GM12873 (cell line): ENCODE measurements around the gene INS.

ENCODE experiments used
- TF ChIP-seq, protein P1 (sequence below): IDR thresholded peaks from 2 replicates; pipeline ENCODE4 v1.5.1; 2012; ENCODE audit warnings: low read depth, mild to moderate bottlenecking, moderate library complexity, low read length, control low read depth; ENCODE audit not compliant: insufficient read depth; ENCODE audit errors: missing control alignments

INS gene

DNA sequence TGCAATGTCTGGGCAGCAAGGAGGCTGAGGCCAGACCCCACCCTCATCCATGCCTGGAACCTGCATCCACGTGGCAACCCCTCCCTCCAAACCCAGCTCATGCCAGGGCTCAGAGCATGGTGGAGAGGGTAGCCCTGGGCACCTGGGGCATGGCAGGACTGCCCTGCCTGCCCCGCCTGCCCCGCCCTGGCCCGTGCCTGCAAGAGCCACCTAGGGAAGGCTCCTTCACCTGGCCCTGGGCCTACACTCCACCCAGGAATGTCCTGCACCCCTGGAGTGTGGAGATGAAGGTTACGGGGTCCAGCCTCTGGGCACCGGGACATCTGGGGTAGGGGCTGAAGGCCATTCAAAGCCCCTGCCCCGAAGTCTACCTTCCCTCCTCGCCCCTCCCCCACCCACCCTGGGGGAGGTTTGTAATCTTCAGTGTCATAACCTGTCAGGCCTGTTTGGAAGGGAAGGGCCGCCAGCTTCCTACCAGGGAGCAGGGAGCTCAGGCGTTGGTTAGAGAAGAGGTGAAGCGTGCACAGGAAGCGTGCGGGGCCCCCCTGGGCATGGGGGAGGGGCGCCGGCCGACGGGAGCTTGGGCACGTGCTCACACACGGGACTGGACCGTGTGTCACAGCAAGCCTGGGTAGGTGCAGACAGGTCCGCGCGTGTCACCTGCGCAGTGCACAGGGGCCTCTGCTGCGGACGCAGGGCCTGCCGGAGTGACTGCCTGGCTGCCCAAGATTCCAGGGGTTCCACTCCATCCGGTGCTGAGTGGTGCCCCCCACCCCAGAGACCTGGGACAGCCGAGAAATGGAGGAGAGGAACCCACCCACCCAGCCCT, 41.3 kb upstream of the INS start:
- TF ChIP-seq, protein P1, sequence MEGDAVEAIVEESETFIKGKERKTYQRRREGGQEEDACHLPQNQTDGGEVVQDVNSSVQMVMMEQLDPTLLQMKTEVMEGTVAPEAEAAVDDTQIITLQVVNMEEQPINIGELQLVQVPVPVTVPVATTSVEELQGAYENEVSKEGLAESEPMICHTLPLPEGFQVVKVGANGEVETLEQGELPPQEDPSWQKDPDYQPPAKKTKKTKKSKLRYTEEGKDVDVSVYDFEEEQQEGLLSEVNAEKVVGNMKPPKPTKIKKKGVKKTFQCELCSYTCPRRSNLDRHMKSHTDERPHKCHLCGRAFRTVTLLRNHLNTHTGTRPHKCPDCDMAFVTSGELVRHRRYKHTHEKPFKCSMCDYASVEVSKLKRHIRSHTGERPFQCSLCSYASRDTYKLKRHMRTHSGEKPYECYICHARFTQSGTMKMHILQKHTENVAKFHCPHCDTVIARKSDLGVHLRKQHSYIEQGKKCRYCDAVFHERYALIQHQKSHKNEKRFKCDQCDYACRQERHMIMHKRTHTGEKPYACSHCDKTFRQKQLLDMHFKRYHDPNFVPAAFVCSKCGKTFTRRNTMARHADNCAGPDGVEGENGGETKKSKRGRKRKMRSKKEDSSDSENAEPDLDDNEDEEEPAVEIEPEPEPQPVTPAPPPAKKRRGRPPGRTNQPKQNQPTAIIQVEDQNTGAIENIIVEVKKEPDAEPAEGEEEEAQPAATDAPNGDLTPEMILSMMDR, result no peak

DNA sequence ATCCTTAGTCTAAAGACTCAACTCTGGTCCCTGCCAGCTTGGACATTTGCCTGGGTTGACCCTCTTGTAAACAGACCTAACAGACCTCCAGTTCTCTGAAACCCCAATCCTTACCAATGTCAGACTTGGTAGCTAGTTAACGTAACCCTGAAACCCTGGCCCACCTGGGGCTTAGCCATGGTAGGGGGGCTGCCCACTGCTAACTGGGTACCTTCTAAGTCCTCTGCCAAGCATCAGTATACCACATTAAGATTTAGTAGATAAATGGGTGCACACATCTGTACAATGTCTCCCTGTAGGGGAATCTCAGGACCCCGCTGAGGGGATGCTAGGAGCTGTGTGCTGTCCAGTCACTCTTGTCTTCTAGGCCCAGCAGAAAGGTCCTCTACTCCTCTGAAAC, 40.5 kb upstream of the INS start:
- TF ChIP-seq, protein P1, result no peak

DNA sequence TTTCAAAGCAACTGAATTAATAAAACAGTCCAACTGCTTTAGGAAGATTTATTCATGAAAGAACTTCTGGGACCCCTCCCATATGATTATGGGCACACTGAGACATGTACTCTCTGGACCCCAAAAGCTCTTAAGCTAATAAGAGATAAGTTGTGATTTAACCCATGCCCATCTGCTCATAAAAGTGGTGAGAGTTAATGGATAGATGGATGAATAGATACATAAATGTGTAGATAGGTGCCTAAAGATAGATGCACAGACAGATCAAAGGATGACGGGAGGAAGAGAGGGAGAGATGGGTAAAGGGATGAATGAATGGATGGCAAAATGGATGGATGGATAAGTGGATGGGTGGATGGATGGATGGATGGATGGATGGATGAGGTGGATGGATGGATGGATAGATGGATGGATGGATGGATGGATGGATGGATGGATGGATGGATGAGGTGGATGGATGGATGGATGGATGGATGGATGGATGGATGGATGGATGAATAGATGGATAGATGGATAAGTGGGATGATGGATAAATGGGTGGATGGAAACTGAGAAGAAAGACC, 40.0 kb upstream of the INS start:
- TF ChIP-seq, protein P1, result no peak

DNA sequence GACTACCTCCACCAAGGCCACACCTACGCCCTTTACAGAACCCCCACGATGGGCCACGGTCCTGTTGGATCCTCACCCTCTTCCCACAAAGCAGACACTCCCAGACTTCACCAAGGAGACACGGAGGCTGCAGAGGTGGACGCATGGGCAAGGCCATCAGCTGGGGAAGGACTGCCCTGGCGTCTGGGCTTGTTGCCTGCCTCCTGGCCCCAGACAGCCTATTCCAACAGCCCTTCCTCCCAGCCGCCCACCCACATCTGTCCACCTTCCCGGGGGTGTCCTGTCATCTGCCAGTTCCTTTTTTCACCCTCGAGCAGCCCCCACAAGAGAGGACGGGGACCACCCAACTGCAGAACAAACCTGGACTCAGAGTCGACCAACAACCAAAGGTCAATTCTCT, 39.5 kb upstream of the INS start:
- TF ChIP-seq, protein P1, result no peak

DNA sequence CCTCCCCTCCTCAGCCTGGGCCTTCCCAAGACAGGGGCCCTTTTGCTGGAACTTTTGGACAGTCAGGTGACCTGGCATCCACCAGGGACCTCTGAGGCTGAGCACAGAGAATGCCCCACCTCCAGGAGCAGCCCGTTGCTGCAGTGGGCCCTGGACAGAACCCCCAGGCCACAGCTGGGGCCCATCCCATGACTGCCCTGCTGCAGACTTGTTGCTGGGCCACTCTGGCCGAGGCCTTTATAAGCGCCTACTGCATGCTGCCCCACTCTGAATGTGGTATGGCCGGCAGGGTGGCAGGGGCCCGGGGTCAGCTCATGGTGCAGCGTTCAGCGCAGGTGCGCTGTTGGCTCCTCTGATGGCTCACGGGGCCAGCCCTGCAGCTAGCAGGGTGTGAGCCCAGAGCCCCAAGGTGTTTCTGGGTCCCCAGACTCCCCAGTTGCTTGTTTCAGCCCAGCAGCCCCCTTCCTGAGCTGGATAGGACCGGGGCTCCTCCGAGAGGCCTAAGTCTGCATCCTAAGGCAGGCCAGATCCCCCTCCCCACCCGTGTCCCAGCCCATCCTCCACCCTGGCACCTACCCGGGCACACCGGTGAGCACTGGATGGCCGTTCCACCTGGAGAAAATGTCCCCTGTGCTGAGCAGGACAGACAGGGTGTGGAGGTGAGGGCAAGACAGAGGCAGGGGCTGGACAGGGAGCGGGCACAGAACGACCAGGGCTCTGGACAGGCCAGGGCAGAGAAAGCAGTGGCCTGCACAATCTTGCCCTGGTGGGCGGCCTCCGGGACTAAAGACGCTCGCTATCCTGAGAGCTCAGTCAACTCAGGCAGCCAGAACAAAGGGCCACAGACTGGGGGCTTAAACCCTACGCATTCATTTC, 38.7 kb upstream of the INS start:
- TF ChIP-seq, protein P1, result no peak

DNA sequence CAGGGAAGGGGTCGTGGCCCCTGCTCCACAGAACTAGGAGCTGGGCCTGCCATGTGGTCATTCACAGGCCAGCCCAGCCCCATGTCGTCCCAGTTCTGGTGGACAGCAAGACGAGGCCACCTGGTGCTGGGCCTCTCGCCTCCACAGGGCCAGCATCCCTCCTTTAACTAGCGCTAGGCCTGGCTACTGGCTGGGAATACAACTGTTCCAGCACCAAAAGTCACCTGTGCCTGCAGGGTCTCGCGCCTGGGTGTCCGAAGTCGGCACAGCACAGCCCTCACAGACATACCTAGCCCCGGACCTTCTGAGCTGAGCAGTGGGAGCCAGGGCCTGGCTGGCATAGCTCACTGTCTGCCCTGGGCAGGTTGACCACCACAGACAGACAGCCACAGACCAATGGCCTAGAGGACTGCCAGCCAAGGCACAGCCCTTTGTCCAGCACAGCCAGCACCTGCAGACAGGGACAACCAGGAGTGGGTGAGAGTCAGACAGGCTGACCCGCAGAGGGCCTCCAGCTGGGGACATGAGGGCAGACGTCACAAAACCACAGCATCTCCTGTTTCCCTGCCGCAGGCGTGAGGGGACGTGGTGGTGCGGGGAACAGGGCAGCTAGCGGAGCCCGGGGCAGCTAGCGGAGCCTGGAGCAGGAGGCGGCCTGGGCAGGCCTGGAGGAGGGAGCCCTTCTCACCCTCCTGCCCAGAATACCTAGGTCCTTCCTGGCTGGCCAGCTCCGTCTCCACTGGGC, 37.8 kb upstream of the INS start:
- TF ChIP-seq, protein P1, result no peak
